Measurements from ENCODE around the gene AMOTL1. TPM values are rescaled to one million over a fixed set of nuclear protein-coding genes. Genes with fewer than 3 reads are reported as not detected.

AMOTL1 gene
- total RNA-seq, 3 donors from 2014 or later, result 6.5 to 94.7 (median 11.3) TPM

GRCh38 chr11:94794287-94795168 is 26.4 kb downstream of the AMOTL1 start:
- intact Hi-C loops (cut with DNase I, micrococcal nuclease), result no loop called here
- Histone ChIP-seq H3K4me1 (ENCODE audit: low read depth) (no peaks in the 10 kb centered on the region), H3K36me3 (ENCODE audit: low read depth) (no peaks in the 10 kb centered on the region), H3K9me3 (no peaks in the 10 kb centered on the region), H3K4me3 (no peak overlapping the region)
- DNase-seq, result no peak
- peak; percentile 29 for ATAC-seq
- TF ChIP-seq, protein P1, sequence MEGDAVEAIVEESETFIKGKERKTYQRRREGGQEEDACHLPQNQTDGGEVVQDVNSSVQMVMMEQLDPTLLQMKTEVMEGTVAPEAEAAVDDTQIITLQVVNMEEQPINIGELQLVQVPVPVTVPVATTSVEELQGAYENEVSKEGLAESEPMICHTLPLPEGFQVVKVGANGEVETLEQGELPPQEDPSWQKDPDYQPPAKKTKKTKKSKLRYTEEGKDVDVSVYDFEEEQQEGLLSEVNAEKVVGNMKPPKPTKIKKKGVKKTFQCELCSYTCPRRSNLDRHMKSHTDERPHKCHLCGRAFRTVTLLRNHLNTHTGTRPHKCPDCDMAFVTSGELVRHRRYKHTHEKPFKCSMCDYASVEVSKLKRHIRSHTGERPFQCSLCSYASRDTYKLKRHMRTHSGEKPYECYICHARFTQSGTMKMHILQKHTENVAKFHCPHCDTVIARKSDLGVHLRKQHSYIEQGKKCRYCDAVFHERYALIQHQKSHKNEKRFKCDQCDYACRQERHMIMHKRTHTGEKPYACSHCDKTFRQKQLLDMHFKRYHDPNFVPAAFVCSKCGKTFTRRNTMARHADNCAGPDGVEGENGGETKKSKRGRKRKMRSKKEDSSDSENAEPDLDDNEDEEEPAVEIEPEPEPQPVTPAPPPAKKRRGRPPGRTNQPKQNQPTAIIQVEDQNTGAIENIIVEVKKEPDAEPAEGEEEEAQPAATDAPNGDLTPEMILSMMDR (IDR thresholded peaks at IDR 0.05), result no peak

DNA sequence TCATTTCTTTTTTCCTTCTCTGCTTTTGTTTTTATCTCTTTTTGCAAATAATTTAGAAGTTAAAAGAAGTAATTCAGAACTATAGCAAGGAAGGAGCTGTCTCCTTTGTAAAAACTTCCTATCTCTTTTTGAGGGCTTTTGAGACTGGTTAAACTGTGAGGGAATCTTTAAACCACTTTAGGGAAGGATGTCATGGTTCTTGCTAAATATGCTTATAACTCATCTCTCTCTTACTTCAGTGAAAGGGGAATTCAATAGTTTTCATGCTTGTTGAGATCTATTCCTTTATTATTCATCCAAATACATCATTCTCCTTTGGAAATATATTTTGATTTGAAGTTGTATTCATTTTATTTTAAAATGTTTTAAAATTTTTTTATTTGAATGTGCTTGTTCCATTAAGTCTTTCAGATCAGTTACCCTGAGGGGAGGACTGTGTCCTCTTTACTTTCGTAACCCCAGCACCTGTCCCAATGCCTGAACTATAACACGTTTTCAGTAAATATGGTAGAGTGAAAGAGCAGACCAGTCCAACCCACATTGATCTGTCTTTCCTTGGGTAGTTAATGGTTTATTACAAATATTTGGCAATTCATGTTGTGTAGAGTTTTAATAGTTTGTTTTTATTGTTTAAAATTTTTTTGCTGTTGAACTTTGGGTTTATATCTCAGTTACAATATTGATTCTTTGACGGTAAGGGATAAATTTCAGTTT is 27.5 kb downstream of the AMOTL1 start:
- TF ChIP-seq, protein P1 (IDR thresholded peaks at IDR 0.05), result no peak
- DNase-seq (no peak), ATAC-seq (no peak)
- no peak overlapping the region for H3K4me3 ChIP-seq
- H3K36me3 ChIP-seq (ENCODE audit: low read depth), result no peaks in the 10 kb centered on the region
- intact Hi-C loops (cut with DNase I, micrococcal nuclease), result no loop called here
- H3K9me3 ChIP-seq, result no peaks in the 10 kb centered on the region
- H3K4me1 ChIP-seq (ENCODE audit: low read depth), result peaks cover 3% of the 10 kb centered on the region

DNA sequence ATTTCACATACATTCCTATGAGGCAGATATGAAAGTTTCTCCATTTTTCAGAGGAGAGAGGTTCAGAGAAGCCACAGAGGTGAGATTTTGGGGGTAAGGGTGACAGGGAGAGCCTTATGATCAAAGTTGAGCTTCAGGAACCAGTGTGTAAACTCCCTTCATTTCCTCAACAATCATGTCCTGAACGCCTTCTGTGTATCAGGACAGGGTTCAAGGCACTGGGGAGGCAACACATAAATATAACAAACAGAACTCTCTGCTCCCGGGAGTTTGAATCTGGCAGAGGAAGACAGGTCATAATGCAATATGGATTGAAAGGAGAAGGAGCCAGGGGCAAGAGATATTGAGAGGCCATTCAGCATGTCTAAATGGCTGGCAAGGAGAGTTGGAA is 28.0 kb downstream of the AMOTL1 start:
- Histone ChIP-seq H3K4me1 (ENCODE audit: low read depth) (peaks cover 3% of the 10 kb centered on the region), H3K9me3 (no peaks in the 10 kb centered on the region), H3K4me3 (no peak overlapping the region), H3K36me3 (ENCODE audit: low read depth) (no peaks in the 10 kb centered on the region)
- intact Hi-C loops (cut with DNase I, micrococcal nuclease), result no loop called here
- ATAC-seq (no peak), DNase-seq (no peak)
- TF ChIP-seq, protein P1 (IDR thresholded peaks at IDR 0.05), result no peak

DNA sequence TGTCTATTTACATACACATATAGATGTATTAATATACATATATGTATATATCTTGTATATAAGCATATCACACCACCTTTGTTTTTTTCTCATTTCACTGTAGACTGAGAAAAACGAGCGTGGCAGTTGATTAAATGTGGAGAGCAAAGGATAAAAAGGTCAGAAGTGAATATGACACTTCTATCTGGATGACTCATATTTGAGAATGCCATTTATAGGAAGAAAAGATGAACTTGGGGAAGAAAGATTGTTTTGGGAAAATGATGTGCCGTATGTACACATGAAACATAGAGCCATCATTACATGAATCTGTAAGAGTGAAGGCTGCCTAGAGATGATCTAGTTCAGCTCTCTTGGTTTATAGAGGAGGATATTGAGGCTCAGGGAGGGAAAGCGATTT is 28.7 kb downstream of the AMOTL1 start:
- no peak for DNase-seq
- no peaks in the 10 kb centered on the region for H3K9me3 ChIP-seq
- intact Hi-C loops (cut with DNase I, micrococcal nuclease), result no loop called here
- H3K4me1 ChIP-seq (ENCODE audit: low read depth), result peaks cover 3% of the 10 kb centered on the region
- no peak overlapping the region for H3K4me3 ChIP-seq
- H3K36me3 ChIP-seq (ENCODE audit: low read depth), result no peaks in the 10 kb centered on the region
- no peak for ATAC-seq
- TF ChIP-seq, protein P1 (IDR thresholded peaks at IDR 0.05), result no peak

DNA sequence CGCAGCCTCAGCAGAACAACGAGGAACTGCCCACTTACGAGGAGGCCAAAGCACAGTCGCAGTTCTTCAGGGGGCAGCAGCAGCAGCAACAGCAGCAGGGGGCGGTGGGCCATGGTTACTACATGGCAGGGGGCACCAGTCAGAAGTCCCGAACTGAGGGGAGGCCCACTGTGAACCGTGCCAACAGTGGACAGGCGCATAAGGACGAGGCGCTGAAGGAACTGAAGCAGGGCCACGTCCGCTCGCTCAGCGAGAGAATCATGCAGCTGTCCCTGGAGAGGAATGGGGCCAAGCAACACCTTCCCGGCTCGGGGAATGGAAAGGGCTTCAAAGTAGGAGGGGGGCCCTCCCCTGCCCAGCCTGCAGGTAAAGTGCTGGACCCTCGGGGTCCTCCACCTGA is 31.6 kb downstream of the AMOTL1 start:
- Histone ChIP-seq H3K9me3 (no peaks in the 10 kb centered on the region), H3K4me3 (no peak overlapping the region), H3K4me1 (ENCODE audit: low read depth) (peaks cover 3% of the 10 kb centered on the region), H3K36me3 (ENCODE audit: low read depth) (no peaks in the 10 kb centered on the region)
- TF ChIP-seq, protein P1 (IDR thresholded peaks at IDR 0.05), result no peak
- DNase-seq (no peak), ATAC-seq (no peak)
- intact Hi-C loops (cut with DNase I, micrococcal nuclease), result no loop called here
